GM19467 (cell line): ENCODE measurements around the gene PDGFRB.

Experiments used
- ATAC-seq: cut with Tn5 transposase; IDR thresholded peaks from one replicate; pipeline ENCODE4 v1.9.1; 2021; ENCODE audit warnings: mild to moderate bottlenecking, moderate library complexity; ENCODE audit not compliant: unreplicated experiment

Gene PDGFRB

GRCh38 chr5:150069672-150070627 is 85.7 kb downstream of the PDGFRB start:
- ATAC-seq, result no peak

GRCh38 chr5:150068961-150069645 is 86.5 kb downstream of the PDGFRB start:
- no peak for ATAC-seq

GRCh38 chr5:150068472-150068871 is 87.2 kb downstream of the PDGFRB start:
- no peak for ATAC-seq

- ATAC-seq, result no peak
Observed at GRCh38 chr5:150068071-150068470, 87.6 kb downstream of the PDGFRB start.

- ATAC-seq, result no peak
Observed at GRCh38 chr5:150067405-150067960, 88.2 kb downstream of the PDGFRB start.

GRCh38 chr5:150066901-150067396 is 88.7 kb downstream of the PDGFRB start:
- ATAC-seq, result no peak

- no peak for ATAC-seq
Observed at GRCh38 chr5:150066436-150066835, 89.2 kb downstream of the PDGFRB start.

- ATAC-seq, result no peak
Observed at GRCh38 chr5:150065886-150066285, 89.8 kb downstream of the PDGFRB start.

- ATAC-seq, result no peak
Observed at GRCh38 chr5:150065346-150065745, 90.3 kb downstream of the PDGFRB start.

- ATAC-seq, result no peak
Observed at GRCh38 chr5:150064681-150065220, 90.9 kb downstream of the PDGFRB start.
